EH (cell line): ENCODE data around the gene MARK3.
"Not testable (repeated sequence)": the region's sequence is repeated elsewhere in the genome, so short reads cannot be mapped to it uniquely, and the experiment has no call there.

Experiments
- DNase-seq: peaks from one replicate; pipeline ENCODE4 v3.0.0-alpha.2; 2015; ENCODE audit warnings: low read depth

The MARK3 gene

GRCh38 chr14:103385152-103385928 lies at the start of gene MARK3:
MARK3 (plus strand) TSS chr14:103385415; CDS start chr14:103386030, 615 bp downstream.
- DNase-seq = peak; percentile 97

- DNase-seq = no peak
Observed at GRCh38 chr14:103336191-103336590, 49.0 kb upstream of the MARK3 start.

GRCh38 chr14:103337794-103338193 lies 47.4 kb upstream of the MARK3 start:
- DNase-seq = no peak

GRCh38 chr14:103339561-103339960 lies 45.7 kb upstream of the MARK3 start:
- DNase-seq = no peak

- DNase-seq = no peak
Observed at GRCh38 chr14:103340480-103341212, 44.6 kb upstream of the MARK3 start.

- no peak for DNase-seq
Observed at GRCh38 chr14:103341250-103342129, 43.7 kb upstream of the MARK3 start.

- no peak for DNase-seq
Observed at GRCh38 chr14:103343164-103343879, 41.9 kb upstream of the MARK3 start.

- DNase-seq = no peak
Observed at GRCh38 chr14:103343905-103344797, 41.1 kb upstream of the MARK3 start.

GRCh38 chr14:103346286-103346685 lies 38.9 kb upstream of the MARK3 start:
- DNase-seq = peak; percentile 44

GRCh38 chr14:103347091-103347815 lies 38.0 kb upstream of the MARK3 start:
- no peak for DNase-seq

- peak; percentile 52 for DNase-seq
Observed at GRCh38 chr14:103348154-103348553, 37.1 kb upstream of the MARK3 start.

GRCh38 chr14:103349982-103350381 lies 35.2 kb upstream of the MARK3 start:
- no peak for DNase-seq

GRCh38 chr14:103353362-103353761 lies 31.9 kb upstream of the MARK3 start:
- DNase-seq = no peak

GRCh38 chr14:103354141-103354540 lies 31.1 kb upstream of the MARK3 start:
- DNase-seq = no peak

- DNase-seq = peak; percentile 51
Observed at GRCh38 chr14:103356024-103356682, 29.1 kb upstream of the MARK3 start.

GRCh38 chr14:103357552-103357951 lies 27.7 kb upstream of the MARK3 start:
- DNase-seq = not testable (repeated sequence)

- no peak for DNase-seq
Observed at GRCh38 chr14:103360548-103360947, 24.7 kb upstream of the MARK3 start.

GRCh38 chr14:103361867-103362266 lies 23.3 kb upstream of the MARK3 start:
- DNase-seq = peak; percentile 96

- peak; percentile 34 for DNase-seq
Observed at GRCh38 chr14:103362780-103363179, 22.4 kb upstream of the MARK3 start.
